HG02759 (cell line): ENCODE results near the gene APCDD1.

Source experiments
- ATAC-seq: cut with Tn5 transposase; IDR thresholded peaks from one replicate; pipeline ENCODE4 v1.9.1; 2021; ENCODE audit warnings: mild to moderate bottlenecking, moderate library complexity; ENCODE audit not compliant: unreplicated experiment

APCDD1 gene

DNA sequence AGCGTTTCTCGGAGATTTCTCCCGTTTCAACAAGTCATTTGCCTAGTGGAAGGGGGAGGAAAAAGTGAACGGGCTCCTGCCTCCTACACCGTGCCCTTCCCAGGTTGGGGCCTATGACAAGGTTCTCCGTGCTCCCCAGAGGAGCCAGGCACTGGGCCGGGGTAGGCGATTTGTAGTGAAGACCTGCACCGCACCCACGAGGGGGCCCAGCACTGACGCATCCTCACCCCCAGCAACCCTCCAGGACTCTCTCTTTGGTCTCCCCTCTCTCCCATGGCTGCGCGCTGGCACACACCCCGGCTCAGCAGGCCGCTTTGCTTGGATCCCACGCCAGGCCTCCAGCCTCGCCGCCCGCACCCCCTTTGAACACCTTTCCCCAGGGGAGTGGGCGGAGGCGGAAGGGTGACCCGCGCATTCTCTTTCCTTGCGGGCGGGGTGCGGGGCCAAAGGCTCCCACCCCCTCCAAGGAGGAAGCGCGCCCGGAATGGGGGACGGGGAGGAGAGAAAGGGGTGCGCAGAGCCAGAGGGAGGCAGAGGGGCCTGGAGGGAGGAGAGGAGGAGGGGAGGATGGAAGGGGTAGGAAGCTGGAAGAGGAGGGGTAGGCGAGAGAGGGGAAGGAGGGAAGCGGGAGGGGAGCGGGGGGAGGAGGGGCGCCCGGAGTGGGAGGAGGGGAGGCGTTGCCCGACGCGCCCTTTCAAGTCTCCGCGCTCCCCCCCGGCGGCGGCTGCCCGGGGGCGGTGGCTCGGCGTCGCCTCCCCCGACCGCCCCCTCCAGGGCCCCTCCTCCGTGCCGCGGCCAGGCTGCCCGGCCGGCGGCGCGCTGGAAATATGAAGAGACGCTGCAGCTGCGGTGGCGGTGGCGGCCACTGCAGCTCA lies at the start of gene APCDD1:
Gene APCDD1 (plus strand): TSS at position 830 of the 875 bp plus-strand sequence. CDS start 347 bp downstream, outside the sequence.
- no peak for ATAC-seq

- no peak for ATAC-seq
Measured at GRCh38 chr18:10405014-10405493, 49.4 kb upstream of the APCDD1 start.

- no peak for ATAC-seq
Measured at GRCh38 chr18:10405816-10406663, 48.4 kb upstream of the APCDD1 start.

DNA sequence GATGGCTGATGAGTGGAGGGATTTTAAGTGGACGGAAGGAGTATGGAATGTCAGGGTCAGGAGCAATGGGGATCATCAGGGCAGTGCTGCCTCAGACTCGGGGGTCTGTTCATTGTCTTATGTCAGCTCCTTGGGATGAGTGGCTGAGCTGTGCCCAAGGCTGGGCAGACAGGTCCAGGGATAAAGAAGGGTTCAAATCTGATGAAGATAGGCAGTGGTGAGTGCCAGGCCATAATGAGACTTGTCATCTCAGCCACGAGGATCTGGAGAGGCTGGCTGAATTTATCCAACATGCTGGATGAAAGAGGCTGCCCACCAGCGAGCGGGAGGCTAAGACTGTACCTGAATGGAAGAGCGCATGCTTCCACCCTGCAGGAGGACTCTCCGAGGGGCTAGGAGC lies 46.3 kb upstream of the APCDD1 start:
- no peak for ATAC-seq

DNA sequence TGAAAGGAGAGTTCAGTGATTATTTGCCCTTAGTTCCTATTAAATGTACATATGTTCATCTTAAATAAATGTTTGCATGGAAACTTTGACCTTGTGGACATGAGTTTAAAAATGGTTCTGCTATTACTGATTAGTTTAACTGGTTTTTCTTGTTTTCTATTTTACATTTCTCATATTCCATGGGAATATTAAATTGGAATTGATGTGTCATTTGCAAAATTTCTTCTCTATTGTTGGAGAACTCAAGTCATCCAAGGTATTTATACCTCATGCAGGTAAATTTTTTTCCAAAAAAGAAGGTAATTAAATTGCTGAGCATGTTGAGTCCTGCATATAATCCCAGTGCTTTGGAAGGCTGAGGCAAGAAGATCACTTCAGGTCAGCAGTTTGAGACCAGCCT lies 45.4 kb upstream of the APCDD1 start:
- ATAC-seq, result no peak

DNA sequence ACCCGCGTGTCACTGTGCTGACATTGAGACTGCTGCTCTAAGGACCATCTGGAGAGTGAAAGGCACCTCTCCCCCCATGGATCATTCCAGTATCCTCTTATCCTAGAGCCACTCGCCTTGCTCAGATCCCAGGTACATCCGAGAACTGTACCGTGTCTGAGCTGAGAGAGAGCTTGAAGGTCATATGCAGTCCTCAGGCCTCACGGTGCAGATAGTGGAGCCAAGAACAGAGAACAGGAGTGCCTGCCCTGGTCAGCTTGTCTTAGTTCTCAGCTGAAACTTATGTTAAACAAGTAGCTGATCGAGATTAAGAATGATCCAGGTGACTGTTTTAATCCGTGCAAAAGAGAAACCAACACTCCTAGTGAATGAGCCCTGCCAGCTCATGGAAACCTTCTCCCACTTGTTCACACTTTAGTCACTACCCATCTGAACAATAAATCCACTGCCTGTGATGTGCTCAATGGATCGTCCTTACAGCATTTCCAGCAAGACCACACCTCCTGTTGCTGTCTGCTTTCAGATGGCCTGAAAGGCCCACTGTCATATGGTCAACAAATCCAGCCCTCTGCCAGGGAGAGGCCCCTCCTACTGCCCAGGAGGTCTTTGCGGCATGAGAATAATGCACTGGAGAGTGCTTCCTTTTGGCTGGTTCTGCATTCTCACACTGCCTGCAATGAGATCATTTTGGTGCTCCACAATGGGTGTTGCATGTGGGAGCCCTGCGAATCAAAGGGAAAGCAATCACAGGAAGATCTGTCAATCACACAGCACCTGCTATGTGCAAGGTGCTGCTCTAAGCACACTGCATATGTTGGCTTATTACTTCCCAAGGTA lies 43.7 kb upstream of the APCDD1 start:
- ATAC-seq, result no peak

DNA sequence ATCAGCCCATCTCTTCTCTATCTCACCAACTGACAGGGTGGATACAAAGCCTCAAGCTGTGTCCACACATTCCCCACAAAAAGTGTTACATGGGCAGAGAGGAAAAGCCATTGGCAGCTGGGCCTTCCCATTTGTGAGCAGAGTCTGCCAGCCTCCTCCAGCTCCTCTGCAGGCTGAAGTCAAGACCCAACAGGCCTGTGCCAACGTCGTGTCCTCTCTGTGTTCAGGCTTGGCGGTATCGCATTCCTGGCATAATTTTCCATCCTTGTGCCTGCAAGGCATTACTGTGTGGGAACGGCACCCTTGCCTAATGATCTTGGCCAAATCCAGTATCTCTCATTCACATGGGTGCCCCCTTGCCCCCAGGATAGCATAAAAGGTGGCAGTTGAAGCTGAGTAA lies 41.5 kb upstream of the APCDD1 start:
- ATAC-seq, result no peak

DNA sequence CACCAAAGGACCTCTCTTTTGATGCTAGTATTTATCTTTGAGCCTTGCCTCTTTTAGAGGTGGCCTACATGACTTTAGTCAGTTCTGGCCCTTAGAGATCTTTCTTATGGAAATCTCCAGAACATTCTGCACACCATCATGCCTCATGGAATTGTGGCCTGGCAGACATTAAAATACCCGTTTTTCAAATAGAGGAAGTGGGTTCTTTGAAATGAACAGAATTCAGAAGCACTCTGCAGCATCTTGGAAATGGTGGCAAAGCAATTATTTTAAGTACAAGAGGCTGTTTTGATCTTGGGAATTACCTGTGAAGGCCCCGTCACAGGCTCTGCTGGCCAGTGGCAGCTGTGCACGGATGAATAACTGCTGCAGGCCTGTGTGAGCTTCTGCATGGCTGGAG lies 40.7 kb upstream of the APCDD1 start:
- no peak for ATAC-seq

GRCh38 chr18:10414293-10414842 lies 40.1 kb upstream of the APCDD1 start:
- ATAC-seq, result no peak

- no peak for ATAC-seq
Measured at GRCh38 chr18:10416065-10416464, 38.4 kb upstream of the APCDD1 start.

DNA sequence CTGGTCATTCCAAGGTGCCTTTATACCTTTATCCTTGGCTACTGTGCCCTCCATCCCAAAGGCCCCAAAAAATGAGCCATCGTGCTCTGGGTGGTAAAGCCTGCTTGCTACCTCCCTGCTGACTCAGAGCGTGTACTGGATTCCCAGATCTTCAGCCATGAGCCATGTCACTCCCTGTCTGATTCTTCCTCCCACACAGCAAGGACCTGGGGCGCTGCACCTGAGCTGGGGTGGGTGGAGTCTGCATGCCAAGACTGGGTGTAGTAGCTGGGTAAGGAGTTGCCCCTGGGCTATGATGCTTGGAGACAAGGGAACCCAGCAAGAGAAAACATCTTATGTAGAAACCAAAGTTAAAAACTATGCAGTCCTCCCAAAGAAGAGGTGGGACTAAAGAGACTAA lies 37.2 kb upstream of the APCDD1 start:
- no peak for ATAC-seq

GRCh38 chr18:10417664-10418063 lies 36.8 kb upstream of the APCDD1 start:
- no peak for ATAC-seq

DNA sequence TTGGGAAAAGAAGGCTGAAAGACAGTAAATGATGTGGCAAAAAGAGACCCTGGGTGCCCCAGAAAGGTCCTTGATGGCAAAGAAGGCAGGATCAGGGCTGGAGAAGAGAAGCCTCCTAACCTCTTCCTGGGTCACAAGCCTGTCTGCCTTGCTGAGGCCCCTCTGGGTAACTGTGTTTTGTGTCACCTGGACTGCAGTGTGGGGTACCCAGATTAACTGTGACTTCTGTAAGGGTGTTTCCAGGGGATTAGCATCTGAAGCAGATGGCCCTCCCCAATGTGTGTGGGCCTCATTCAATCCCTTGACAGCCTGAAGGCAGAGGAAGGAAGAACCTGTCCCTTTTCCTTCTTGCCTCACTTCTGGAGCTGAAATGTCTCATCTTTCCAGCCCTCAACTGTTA lies 35.6 kb upstream of the APCDD1 start:
- ATAC-seq, result no peak

- no peak for ATAC-seq
Measured at GRCh38 chr18:10419420-10420103, 34.9 kb upstream of the APCDD1 start.

- no peak for ATAC-seq
Measured at GRCh38 chr18:10420561-10421352, 33.7 kb upstream of the APCDD1 start.

- ATAC-seq, result no peak
Measured at GRCh38 chr18:10421859-10422258, 32.6 kb upstream of the APCDD1 start.

GRCh38 chr18:10422731-10423130 lies 31.7 kb upstream of the APCDD1 start:
- no peak for ATAC-seq

GRCh38 chr18:10424585-10425307 lies 29.7 kb upstream of the APCDD1 start:
- no peak for ATAC-seq

- no peak for ATAC-seq
Measured at GRCh38 chr18:10430677-10431076, 23.8 kb upstream of the APCDD1 start.
